GM12878 (cell line): ENCODE measurements around the gene GLIPR2. TPM values are rescaled to one million over a fixed set of nuclear protein-coding genes. Genes with fewer than 3 reads are reported as not detected.

ENCODE experiments used
- ATAC-seq: fragments of 200-7000 bp; cut with Tn5 transposase; 3 replicates; pipeline ENCODE4 v1.9.1; 2020; ENCODE audit warnings: mild to moderate bottlenecking, moderate library complexity
- BruUV-seq: library from RNA; stranded (reverse); fragments of 400-500 nt; replicated peaks from 2 replicates; lab custom pipeline; 2021; lab: Mats Ljungman, UMichigan
- CTCF ChIA-PET: fragments of 300-600 bp; sonication (Branson Sonifier 250); formaldehyde crosslinking; extraction: SDS; loops from one replicate; lab custom pipeline; 2021; ENCODE audit warnings: inconsistent platforms; lab: Yijun Ruan, JAX
- POLR2A ChIA-PET: fragments of 350-600 bp; formaldehyde crosslinking; extraction: SDS; loops from one replicate; lab custom pipeline; 2021; ENCODE audit warnings: inconsistent platforms; lab: Charles Lee
- RAD21 ChIA-PET: fragments of 300-600 bp; sonication (Branson Sonifier 250); formaldehyde crosslinking; loops from one replicate; lab custom pipeline; 2023; ENCODE audit warnings: antibody characterized with exemption; ENCODE audit not compliant: unreplicated experiment; lab: Charles Lee
- SMC1A ChIA-PET: fragments of 300-600 bp; sonication (Branson Sonifier 250); formaldehyde crosslinking; loops from one replicate; lab custom pipeline; 2023; ENCODE audit not compliant: unreplicated experiment, uncharacterized antibody; lab: Charles Lee
- DNase-seq: peaks from one replicate; pipeline ENCODE4 v3.0.0-alpha.2; 2011; ENCODE audit warnings: low read depth, low spot score
- FAIRE-seq: peaks from 3 replicates; lab custom pipeline; 2011; peaks lifted over from hg19 to GRCh38; lab: Jason Lieb, UNC
- H2AFZ ChIP-seq: 2 replicates; pipeline ENCODE4 v1.6.0; 2011; ENCODE audit warnings: low read depth, low read length, control low read depth; ENCODE audit not compliant: control insufficient read depth
- H3K27ac ChIP-seq: 2 replicates; pipeline ENCODE4 v1.5.1; 2011; ENCODE audit warnings: control low read depth; ENCODE audit not compliant: control insufficient read depth, insufficient read depth
- H3K27me3 ChIP-seq, 2 experiments: replicated peaks in 1 of 2; 2 replicates each; pipeline versions ENCODE4 v1.6.0 to v1.6.1; 2011; ENCODE audit warnings: low read length in 1 of 2; ENCODE audit not compliant: control insufficient read depth in 2 of 2, insufficient read depth in 2 of 2
- H3K36me3 ChIP-seq, 2 experiments: 2 replicates each; pipeline ENCODE4 v1.5.1; 2011; ENCODE audit warnings: low read length in 1 of 2; ENCODE audit not compliant: control insufficient read depth in 2 of 2, insufficient read depth in 2 of 2
- H3K4me1 ChIP-seq: 2 replicates; pipeline ENCODE4 v1.6.1; 2011; ENCODE audit warnings: mild to moderate bottlenecking, low read length, moderate library complexity, mixed read lengths; ENCODE audit not compliant: control insufficient read depth, insufficient read depth
- H3K4me2 ChIP-seq: 2 replicates; pipeline ENCODE4 v1.6.0; 2011; ENCODE audit warnings: control low read depth; ENCODE audit not compliant: control insufficient read depth, insufficient read depth
- H3K4me3 ChIP-seq: fragments of 200-600 bp; sonication (generic); 2 replicates; pipeline ENCODE4 v1.5.1; 2016
- H3K79me2 ChIP-seq: 2 replicates; pipeline ENCODE4 v1.6.0; 2011; ENCODE audit warnings: low read length; ENCODE audit not compliant: control insufficient read depth, insufficient read depth
- H3K9ac ChIP-seq: 2 replicates; pipeline ENCODE4 v1.8.0; 2011; ENCODE audit warnings: low read length, control low read depth, mixed read lengths; ENCODE audit not compliant: control insufficient read depth, insufficient read depth
- H3K9me3 ChIP-seq: replicated peaks from 3 replicates; pipeline ENCODE4 v1.5.1; 2011; ENCODE audit warnings: mild to moderate bottlenecking, low read length; ENCODE audit not compliant: control insufficient read depth, insufficient read depth
- H4K20me1 ChIP-seq: 2 replicates; pipeline ENCODE4 v1.6.0; 2011; ENCODE audit not compliant: control insufficient read depth, insufficient read depth
- ESRRA ChIP-seq: IDR thresholded peaks from 2 replicates; pipeline ENCODE4 v1.6.1; 2012; ENCODE audit warnings: mild to moderate bottlenecking, low read length, improper control_type of control experiment
- FOS ChIP-seq: IDR thresholded peaks from 3 replicates; pipeline ENCODE4 v1.6.1; 2011; ENCODE audit warnings: borderline replicate concordance; ENCODE audit not compliant: insufficient read length; ENCODE audit errors: extremely low read depth
- HDAC2 ChIP-seq: fragments of 200-600 bp; sonication (generic); IDR thresholded peaks from 2 replicates; pipeline ENCODE4 v1.6.1; 2017
- JUND ChIP-seq: IDR thresholded peaks from 2 replicates; pipeline ENCODE4 v1.6.1; 2012; ENCODE audit warnings: low read depth, mild to moderate bottlenecking, low read length, improper control_type of control experiment, moderate library complexity
- SREBF1 ChIP-seq: IDR thresholded peaks from 2 replicates; pipeline ENCODE4 v1.6.1; 2012; ENCODE audit warnings: mild to moderate bottlenecking, low read length
- SREBF2 ChIP-seq: IDR thresholded peaks from 2 replicates; pipeline ENCODE4 v1.6.1; 2012; ENCODE audit warnings: mild to moderate bottlenecking, low read length
- TBL1XR1 ChIP-seq: IDR thresholded peaks from 2 replicates; pipeline ENCODE4 v1.6.1; 2012; ENCODE audit warnings: low read depth, low read length, improper control_type of control experiment
- TCF12 ChIP-seq: IDR thresholded peaks from 2 replicates; pipeline ENCODE4 v1.6.1; 2011; ENCODE audit warnings: low read depth, mild to moderate bottlenecking, low read length
- ZSCAN29 ChIP-seq: fragments of 450-650 bp; IDR thresholded peaks from 2 replicates; pipeline ENCODE4 v1.6.1; 2017; ENCODE audit warnings: mild to moderate bottlenecking, moderate library complexity
- WGBS: methylation state at CpG from one replicate; pipeline ENCODE4 v1.1.6; 2016; ENCODE audit warnings: low lambda C conversion rate; ENCODE audit not compliant: insufficient replicate concordance, insufficient coverage; ENCODE audit errors: missing lambda C conversion rate; 5-methylcytosine and 5-hydroxymethylcytosine counted together
- in situ Hi-C: fragments of 300-500 bp; cut with MboI; formaldehyde crosslinking; loops from 9 replicates; pipeline ENCODE4 v1.14.3; 2018; ENCODE audit warnings: mixed read lengths
- intact Hi-C: fragments of 100-400 bp; cut with micrococcal nuclease; formaldehyde crosslinking; loops from one replicate; pipeline ENCODE4 v1.14.2; 2022; ENCODE audit not compliant: unreplicated experiment
- polyA plus RNA-seq, 11 experiments: library from polyadenylated mRNA; depleted of rRNA in 4 of 11; unstranded in 6 of 11; stranded (reverse) in 5 of 11; fragments of >200 nt; fragmentation: Nextera tagmentation in 4 of 11; fragmentation: Illumina TruSeq in 1 of 11; extraction: Ambion mirVana in 4 of 11; extraction: Trizol in 1 of 11; gene quantifications; 1 replicate in 1 of 11; 2 replicates in 10 of 11; pipeline versions ENCODE4 v1.2.1 to v1.2.3, GENCODE V29; 2011 to 2016; ENCODE audit warnings: inconsistent platforms in 2 of 11, missing spikeins in 2 of 11, low read depth in 1 of 11
- total RNA-seq, 4 experiments: library from RNA; depleted of rRNA in 3 of 4; stranded (reverse); fragments of >200 nt in 3 of 4; fragmentation: Illumina TruSeq in 1 of 4; extraction: Trizol in 1 of 4; gene quantifications; 2 replicates each; pipeline versions ENCODE4 v1.2.1 to v1.2.3, GENCODE V29; 2013 to 2021

Gene GLIPR2
- total and polyA plus RNA-seq, 10 of the 15 experiments (the other 5 are each of a cell fraction or from before 2014, with no cell fraction given): 0.41 to 3.5 (median 2.2) TPM

DNA sequence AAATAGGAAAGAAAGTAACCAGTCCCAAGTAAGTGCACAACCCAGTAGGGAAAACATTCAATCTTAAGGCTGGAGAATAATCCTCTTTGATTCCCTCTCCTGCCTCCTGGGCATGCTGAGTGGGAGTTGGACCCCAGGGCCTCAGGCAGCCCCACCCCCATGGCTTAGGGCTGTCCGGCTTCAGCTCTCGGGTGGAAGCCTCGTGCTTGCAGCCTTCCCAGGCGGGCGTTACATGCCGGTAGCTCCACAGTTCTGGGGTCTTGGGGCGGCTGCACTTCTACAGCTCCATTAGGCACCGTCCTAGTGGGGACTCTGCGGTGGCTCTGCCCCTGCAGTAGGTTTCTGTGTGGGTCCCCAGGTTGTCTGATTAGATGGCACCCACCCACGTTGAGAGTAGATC, 10.1 kb downstream of the GLIPR2 start:
- intact Hi-C loops: no loop called here
- Histone ChIP-seq H3K4me3 (no peak overlapping the region), H3K36me3 (no peaks in the 10 kb centered on the region), H3K79me2 (no peaks in the 10 kb centered on the region), H2AFZ (no peak overlapping the region), H3K27ac (no peak overlapping the region), H3K9me3 (peaks cover 4% of the 10 kb centered on the region; the same call in 1 of the 3 replicates), H3K4me2 (no peak overlapping the region), H3K27me3 (no peaks in the 10 kb centered on the region), H3K9ac (no peak overlapping the region), H4K20me1 (no peaks in the 10 kb centered on the region), H3K4me1 (peaks cover 64% of the 10 kb centered on the region)
- FAIRE-seq (no peak), DNase-seq (no peak), ATAC-seq (no peak)
- POLR2A ChIA-PET: no interaction called here
- WGBS: 98% methylated on average over 10 of the region's 10 CpGs
- CTCF ChIA-PET: interaction anchor here (1.4 to 1.6 kb wide), 2 partner anchors 17 to 45 kb away, joined by 3 to 4 read pairs; no protein-coding TSS in a partner anchor
- BruUV-seq: no TSS peak
- TF ChIP-seq TCF12: no peak
- TF ChIP-seq SREBF2: no peak
- no peak for TF ChIP-seq ESRRA
- no peak for TF ChIP-seq ZSCAN29
- TF ChIP-seq FOS: no peak
- no peak for TF ChIP-seq HDAC2
- TF ChIP-seq TBL1XR1: no peak
- TF ChIP-seq JUND: no peak
- TF ChIP-seq SREBF1: no peak
- SMC1A ChIA-PET: interaction anchor here (1.5 kb wide), 1 partner anchor 43 kb away, joined by 3 read pairs; no protein-coding TSS in a partner anchor
- in situ Hi-C loops: no loop called here
- RAD21 ChIA-PET: no interaction called here
